Fibroblast of the aortic adventitia (primary cell): Measurements from ENCODE around the gene CCDC127. TPM values are rescaled to one million over a fixed set of nuclear protein-coding genes. Genes with fewer than 3 reads are reported as not detected.
"Not testable (repeated sequence)": the region's sequence is repeated elsewhere in the genome, so short reads cannot be mapped to it uniquely, and the experiment has no call there.

Experiments used
- DNase-seq: peaks from one replicate; pipeline ENCODE4 v3.0.0-alpha.2; 2010; ENCODE audit warnings: low read depth
- H3K4me3 ChIP-seq: 2 replicates; pipeline ENCODE4 v1.5.1; 2011; ENCODE audit warnings: low read depth, mild to moderate bottlenecking, control low read depth, low read length, moderate library complexity
- total RNA-seq: library from RNA; depleted of rRNA; stranded (reverse); fragments of >200 nt; gene quantifications from 2 replicates; pipeline ENCODE4 v1.2.3, GENCODE V29; 2012; ENCODE audit warnings: low replicate concordance
- TF ChIP-seq, protein P1 (sequence below): IDR thresholded peaks from 2 replicates; pipeline ENCODE4 v1.5.1; 2011; ENCODE audit warnings: mild to moderate bottlenecking, low read length, control low read depth, inconsistent platforms; ENCODE audit not compliant: insufficient read depth

CCDC127 gene
- total RNA-seq, 1 donor = 8.3 TPM

DNA sequence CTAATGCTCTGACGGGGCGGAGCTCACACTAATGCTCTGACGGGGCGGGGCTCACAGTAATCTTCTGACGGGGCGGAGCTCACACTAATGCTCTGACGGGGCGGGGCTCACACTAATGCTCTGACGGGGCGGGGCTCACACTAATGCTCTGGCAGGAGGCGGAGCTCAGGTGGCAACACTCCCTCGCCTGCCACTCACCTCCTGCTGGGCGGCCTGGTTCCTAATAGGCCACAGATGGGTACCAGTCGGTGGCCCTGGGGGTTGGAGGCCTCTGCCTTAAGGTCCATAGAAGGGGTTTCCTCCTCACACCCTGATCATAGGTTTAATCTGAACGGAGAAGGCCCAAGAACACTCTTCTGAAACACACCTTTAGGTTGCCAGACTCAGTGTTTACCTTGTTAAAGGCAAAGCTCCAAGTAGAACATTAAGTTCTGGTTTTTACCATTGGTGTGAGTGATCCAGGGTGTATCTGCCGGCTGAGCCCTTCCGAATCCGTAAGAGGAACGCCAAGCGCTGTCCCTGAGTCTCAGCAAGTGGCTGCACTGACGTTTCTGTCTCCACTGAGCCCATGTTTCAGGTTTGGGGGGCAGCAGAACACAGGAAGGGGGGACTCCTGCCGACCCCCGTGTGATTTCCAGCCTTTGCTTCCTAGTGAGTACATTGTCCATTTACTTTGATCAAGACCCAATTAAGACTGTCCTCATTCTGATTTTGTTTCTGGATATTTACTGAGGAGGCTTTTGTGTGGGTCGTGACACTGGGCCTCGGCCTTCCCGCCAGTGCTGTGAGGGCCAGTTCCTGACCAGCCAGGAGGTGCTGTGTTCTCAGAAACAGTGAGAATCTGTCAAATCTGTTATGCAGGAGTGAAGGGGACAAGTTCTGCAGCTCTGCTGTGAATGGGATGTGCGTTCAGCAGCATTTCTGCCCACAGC, 51.2 kb downstream of the CCDC127 start:
- DNase-seq = no peak
- TF ChIP-seq, protein P1, sequence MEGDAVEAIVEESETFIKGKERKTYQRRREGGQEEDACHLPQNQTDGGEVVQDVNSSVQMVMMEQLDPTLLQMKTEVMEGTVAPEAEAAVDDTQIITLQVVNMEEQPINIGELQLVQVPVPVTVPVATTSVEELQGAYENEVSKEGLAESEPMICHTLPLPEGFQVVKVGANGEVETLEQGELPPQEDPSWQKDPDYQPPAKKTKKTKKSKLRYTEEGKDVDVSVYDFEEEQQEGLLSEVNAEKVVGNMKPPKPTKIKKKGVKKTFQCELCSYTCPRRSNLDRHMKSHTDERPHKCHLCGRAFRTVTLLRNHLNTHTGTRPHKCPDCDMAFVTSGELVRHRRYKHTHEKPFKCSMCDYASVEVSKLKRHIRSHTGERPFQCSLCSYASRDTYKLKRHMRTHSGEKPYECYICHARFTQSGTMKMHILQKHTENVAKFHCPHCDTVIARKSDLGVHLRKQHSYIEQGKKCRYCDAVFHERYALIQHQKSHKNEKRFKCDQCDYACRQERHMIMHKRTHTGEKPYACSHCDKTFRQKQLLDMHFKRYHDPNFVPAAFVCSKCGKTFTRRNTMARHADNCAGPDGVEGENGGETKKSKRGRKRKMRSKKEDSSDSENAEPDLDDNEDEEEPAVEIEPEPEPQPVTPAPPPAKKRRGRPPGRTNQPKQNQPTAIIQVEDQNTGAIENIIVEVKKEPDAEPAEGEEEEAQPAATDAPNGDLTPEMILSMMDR = no peak
- no peak overlapping the region for H3K4me3 ChIP-seq

- not testable (repeated sequence) for DNase-seq, H3K4me3 ChIP-seq
Measured at GRCh38 chr5:164783-165182, 53.2 kb downstream of the CCDC127 start.

GRCh38 chr5:164244-164643, 53.7 kb downstream of the CCDC127 start:
- no peak for DNase-seq
- no peak overlapping the region for H3K4me3 ChIP-seq
- TF ChIP-seq, protein P1 = no peak

GRCh38 chr5:163841-164240, 54.1 kb downstream of the CCDC127 start:
- TF ChIP-seq, protein P1 = no peak
- no peak for DNase-seq
- no peak overlapping the region for H3K4me3 ChIP-seq

GRCh38 chr5:163338-163620, 54.7 kb downstream of the CCDC127 start:
- DNase-seq = no peak
- H3K4me3 ChIP-seq = no peak overlapping the region
- TF ChIP-seq, protein P1 = no peak

DNA sequence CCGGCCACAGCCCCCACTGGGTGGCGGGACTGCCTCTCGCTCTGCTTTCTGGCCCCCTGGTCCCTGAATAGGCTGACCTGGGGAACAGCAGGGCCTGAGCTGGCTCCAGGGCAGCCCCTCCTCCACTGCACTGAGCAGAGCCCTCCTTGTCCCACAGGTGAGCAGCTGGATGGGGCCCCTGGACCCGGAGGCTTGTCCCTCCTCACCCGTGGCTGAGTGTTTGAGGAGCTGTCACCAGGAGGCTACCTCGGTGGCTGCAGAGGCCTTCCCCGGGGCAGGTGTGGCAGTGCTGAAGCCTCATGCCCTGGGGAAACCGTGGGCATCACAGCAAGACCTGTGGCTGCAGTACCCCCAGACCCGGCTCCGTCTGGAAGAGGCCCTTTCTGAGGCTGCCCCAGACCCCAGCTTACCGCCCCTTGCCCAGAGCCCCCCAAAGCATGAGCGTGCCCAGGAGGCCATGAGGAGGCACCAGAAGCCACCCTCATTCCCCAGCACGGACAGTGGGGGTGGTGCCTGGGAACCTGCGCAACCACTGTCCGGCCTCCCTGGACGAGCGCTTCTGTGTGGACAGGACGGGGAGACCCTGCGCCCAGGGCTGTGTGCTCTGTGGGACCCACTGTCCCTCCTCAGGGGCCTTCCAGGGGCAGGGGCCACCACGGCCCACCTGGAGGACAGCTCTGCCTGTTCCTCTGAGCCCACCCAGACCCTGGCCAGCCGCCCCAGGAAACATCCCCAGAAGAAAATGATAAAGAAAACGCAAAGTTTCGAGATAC, 55.2 kb downstream of the CCDC127 start:
- no peak overlapping the region for H3K4me3 ChIP-seq
- no peak for DNase-seq
- TF ChIP-seq, protein P1 = no peak

GRCh38 chr5:162190-162564, 55.8 kb downstream of the CCDC127 start:
- TF ChIP-seq, protein P1 = no peak
- H3K4me3 ChIP-seq = no peak overlapping the region
- DNase-seq = no peak
